Mesendoderm (in vitro differentiated cells): ENCODE measurements around the gene SNX4.
"Not testable (repeated sequence)": the region's sequence is repeated elsewhere in the genome, so short reads cannot be mapped to it uniquely, and the experiment has no call there.

Experiments used
- DNase-seq: peaks from one replicate; pipeline ENCODE4 v3.0.0; 2013
- H2AK5ac ChIP-seq: 2 replicates; pipeline ENCODE4 v1.6.1; 2013; ENCODE audit warnings: low read length, inconsistent platforms
- H2BK120ac ChIP-seq: 2 replicates; pipeline ENCODE4 v1.6.1; 2013; ENCODE audit warnings: low read depth, mild to moderate bottlenecking, low read length, moderate library complexity, mixed read lengths
- H2BK15ac ChIP-seq: replicated peaks from 2 replicates; pipeline ENCODE4 v1.6.1; 2013; ENCODE audit warnings: low read depth, mild to moderate bottlenecking, moderate library complexity
- H2BK5ac ChIP-seq: 2 replicates; pipeline ENCODE4 v1.6.1; 2013; ENCODE audit warnings: low read length, inconsistent platforms
- H3K18ac ChIP-seq: 2 replicates; pipeline ENCODE4 v1.6.1; 2013; ENCODE audit warnings: mild to moderate bottlenecking, low read length, mixed read lengths
- H3K23ac ChIP-seq: one replicate; pipeline ENCODE4 v1.6.1; 2013; ENCODE audit warnings: low read length
- H3K27ac ChIP-seq: 2 replicates; pipeline ENCODE4 v1.5.1; 2013; ENCODE audit warnings: low read depth, mild to moderate bottlenecking, inconsistent platforms, low read length, moderate library complexity
- H3K27me3 ChIP-seq: 2 replicates; pipeline ENCODE4 v1.6.1; 2013; ENCODE audit warnings: low read length, control low read depth, mild to moderate bottlenecking, inconsistent platforms; ENCODE audit not compliant: insufficient read depth, poor library complexity
- H3K36me3 ChIP-seq: 2 replicates; pipeline ENCODE4 v1.6.1; 2013; ENCODE audit warnings: low read length, inconsistent platforms; ENCODE audit not compliant: control insufficient read depth, insufficient read depth
- H3K4ac ChIP-seq: one replicate; pipeline ENCODE4 v1.6.1; 2013; ENCODE audit warnings: low read depth, mild to moderate bottlenecking, low read length, moderate library complexity
- H3K4me1 ChIP-seq: 2 replicates; pipeline ENCODE4 v1.6.1; 2013; ENCODE audit warnings: low read depth, low read length, inconsistent platforms; ENCODE audit not compliant: control insufficient read depth
- H3K4me2 ChIP-seq: 2 replicates; pipeline ENCODE4 v1.6.1; 2013; ENCODE audit warnings: low read length
- H3K4me3 ChIP-seq: 2 replicates; pipeline ENCODE4 v1.5.1; 2013; ENCODE audit warnings: mild to moderate bottlenecking, low read length
- H3K56ac ChIP-seq: one replicate; pipeline ENCODE4 v1.6.1; 2013; ENCODE audit warnings: low read length
- H3K79me1 ChIP-seq: 2 replicates; pipeline ENCODE4 v1.6.1; 2013; ENCODE audit warnings: low read length, inconsistent platforms
- H3K79me2 ChIP-seq: 2 replicates; pipeline ENCODE4 v1.6.1; 2013; ENCODE audit warnings: mild to moderate bottlenecking, low read length; ENCODE audit not compliant: control insufficient read depth, insufficient read depth
- H3K9ac ChIP-seq: 2 replicates; pipeline ENCODE4 v1.6.1; 2013; ENCODE audit warnings: low read length, inconsistent platforms
- H4K5ac ChIP-seq: one replicate; pipeline ENCODE4 v1.6.1; 2013; ENCODE audit warnings: low read length
- H4K8ac ChIP-seq: one replicate; pipeline ENCODE4 v1.6.1; 2013; ENCODE audit warnings: low read depth, mild to moderate bottlenecking, control low read depth, low read length, moderate library complexity
- WGBS: extraction: QIAGEN DNeasy Blood & Tissue Kit; methylation state at CpG from one replicate; pipeline ENCODE4 v1.1.7; 2013; ENCODE audit warnings: low lambda C conversion rate, missing lambda C conversion rate; ENCODE audit not compliant: insufficient coverage; ENCODE audit errors: extremely low coverage; 5-methylcytosine and 5-hydroxymethylcytosine counted together

The SNX4 gene

DNA sequence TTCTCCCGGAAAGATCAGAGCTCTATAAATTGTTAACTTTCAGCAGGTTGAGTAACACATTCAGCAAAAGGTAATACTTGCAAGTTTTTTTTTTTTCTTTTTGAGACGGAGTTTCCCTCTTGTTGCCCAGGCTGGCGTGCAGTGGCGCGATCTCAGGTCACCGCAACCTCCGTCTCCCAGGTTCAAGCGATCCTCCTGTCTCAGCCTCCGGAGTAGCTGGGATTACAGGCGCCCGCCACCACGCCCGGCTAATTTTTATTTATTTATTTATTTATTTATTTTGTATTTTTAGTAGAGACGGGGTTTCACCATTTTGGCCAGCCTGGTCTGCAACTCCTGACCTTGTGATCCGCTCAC, 539 bp upstream of the SNX4 start:
- H3K4me2 ChIP-seq, result peak overlapping the region; percentile 85
- not testable (repeated sequence) for H2BK15ac ChIP-seq
- WGBS, result no CpG with 5 or more reads among the region's 15 CpGs

DNA sequence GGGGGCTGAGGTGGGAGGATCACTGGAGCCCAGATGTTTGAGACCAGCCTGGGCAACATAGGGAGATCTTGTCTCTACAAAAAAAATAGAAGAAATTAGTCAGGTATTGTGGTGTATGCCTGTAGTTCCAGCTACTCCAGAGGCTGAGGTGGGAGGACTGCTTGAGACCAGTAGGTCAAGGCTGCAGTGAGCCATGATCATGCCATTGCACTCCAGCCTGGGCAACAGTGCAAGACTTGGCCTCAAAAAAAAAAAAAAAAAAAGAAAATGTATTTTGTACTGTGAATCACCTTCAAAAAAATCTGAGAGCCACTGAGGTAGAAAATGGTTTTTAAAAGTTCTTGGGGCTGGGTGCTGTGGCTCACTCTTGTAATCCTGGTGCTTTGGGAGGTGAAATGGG, 4.6 kb downstream of the SNX4 start:
- no peak overlapping the region for H3K56ac ChIP-seq
- H3K4me3 ChIP-seq, result no peak overlapping the region
- no peak overlapping the region for H2AK5ac ChIP-seq
- DNase-seq, result no peak
- no peak overlapping the region for H3K18ac ChIP-seq
- H4K8ac ChIP-seq, result no peak overlapping the region
- peaks cover 10% of the 10 kb centered on the region for H3K79me2 ChIP-seq
- H3K4me1 ChIP-seq, result no peaks in the 10 kb centered on the region
- H3K27me3 ChIP-seq, result no peaks in the 10 kb centered on the region
- H3K4ac ChIP-seq, result no peak overlapping the region
- H2BK120ac ChIP-seq, result no peak overlapping the region
- no peak overlapping the region for H3K4me2 ChIP-seq
- H4K5ac ChIP-seq, result no peak overlapping the region
- H3K9ac ChIP-seq, result no peak overlapping the region
- no peak overlapping the region for H3K27ac ChIP-seq
- no peak overlapping the region for H2BK5ac ChIP-seq
- H3K23ac ChIP-seq, result no peak overlapping the region
- H3K36me3 ChIP-seq, result no peaks in the 10 kb centered on the region
- H3K79me1 ChIP-seq, result peaks cover 4% of the 10 kb centered on the region
- H2BK15ac ChIP-seq, result no peak overlapping the region

More for the DNA sequence above, 539 bp upstream of the SNX4 start:
- not testable (repeated sequence) for H3K4ac ChIP-seq, H4K8ac ChIP-seq, H3K79me1 ChIP-seq, H2BK120ac ChIP-seq, H3K79me2 ChIP-seq, H3K18ac ChIP-seq, H3K36me3 ChIP-seq, H3K27ac ChIP-seq, H2BK5ac ChIP-seq, H2AK5ac ChIP-seq, H3K27me3 ChIP-seq, H3K23ac ChIP-seq, H3K4me3 ChIP-seq, DNase-seq, H3K4me1 ChIP-seq, H4K5ac ChIP-seq
- Histone ChIP-seq H3K56ac (peak overlapping the region; percentile 88), H3K9ac (peak overlapping the region; percentile 86)

- no peak overlapping the region for H3K4me3 ChIP-seq
- H3K23ac ChIP-seq, result no peak overlapping the region
- no peak overlapping the region for H2BK120ac ChIP-seq
- no peaks in the 10 kb centered on the region for H3K4me1 ChIP-seq
- no CpG with 5 or more reads among the region's 6 CpGs for WGBS
- H3K56ac ChIP-seq, result no peak overlapping the region
- DNase-seq, result no peak
- no peak overlapping the region for H3K4me2 ChIP-seq
- H3K36me3 ChIP-seq, result no peaks in the 10 kb centered on the region
- no peaks in the 10 kb centered on the region for H3K27me3 ChIP-seq
- no peak overlapping the region for H2BK15ac ChIP-seq
- no peak overlapping the region for H2AK5ac ChIP-seq
- H3K9ac ChIP-seq, result no peak overlapping the region
- no peak overlapping the region for H4K8ac ChIP-seq
- no peak overlapping the region for H3K4ac ChIP-seq
- peaks cover 5% of the 10 kb centered on the region for H3K79me2 ChIP-seq
- no peak overlapping the region for H2BK5ac ChIP-seq
- H3K27ac ChIP-seq, result no peak overlapping the region
- H3K18ac ChIP-seq, result no peak overlapping the region
- H3K79me1 ChIP-seq, result peaks cover 4% of the 10 kb centered on the region
- H4K5ac ChIP-seq, result no peak overlapping the region
These were observed 6.4 kb downstream of the SNX4 start for GRCh38 chr3:125513490-125514115.

GRCh38 chr3:125512135-125512920, 7.7 kb downstream of the SNX4 start:
- no peak overlapping the region for H3K4me3 ChIP-seq
- no peak overlapping the region for H2BK5ac ChIP-seq
- no peaks in the 10 kb centered on the region for H3K36me3 ChIP-seq

GRCh38 chr3:125511420-125512118, 8.4 kb downstream of the SNX4 start:
- Histone ChIP-seq H3K79me1 (peaks cover 3% of the 10 kb centered on the region), H3K9ac (no peak overlapping the region), H3K4ac (no peak overlapping the region), H3K56ac (no peak overlapping the region), H3K4me1 (no peaks in the 10 kb centered on the region), H3K79me2 (peaks cover 2% of the 10 kb centered on the region), H3K23ac (no peak overlapping the region), H2BK5ac (no peak overlapping the region), H2BK15ac (no peak overlapping the region), H4K8ac (no peak overlapping the region), H2BK120ac (no peak overlapping the region), H3K4me3 (no peak overlapping the region), H3K36me3 (no peaks in the 10 kb centered on the region), H3K4me2 (no peak overlapping the region), H3K27me3 (no peaks in the 10 kb centered on the region), H3K18ac (no peak overlapping the region), H2AK5ac (no peak overlapping the region), H3K27ac (no peak overlapping the region), H4K5ac (no peak overlapping the region)
- DNase-seq, result no peak
- WGBS, result no CpG with 5 or more reads among the region's 1 CpG

More at GRCh38 chr3:125512135-125512920, 7.7 kb downstream of the SNX4 start:
- no peak for DNase-seq
- H3K27me3 ChIP-seq, result no peaks in the 10 kb centered on the region
- H3K56ac ChIP-seq, result no peak overlapping the region
- peaks cover 3% of the 10 kb centered on the region for H3K79me1 ChIP-seq
- H2BK15ac ChIP-seq, result no peak overlapping the region
- H3K4ac ChIP-seq, result no peak overlapping the region
- no peak overlapping the region for H3K23ac ChIP-seq
- no peak overlapping the region for H3K4me2 ChIP-seq
- no peak overlapping the region for H4K8ac ChIP-seq
- no peak overlapping the region for H3K27ac ChIP-seq
- no peaks in the 10 kb centered on the region for H3K4me1 ChIP-seq
- no peak overlapping the region for H2AK5ac ChIP-seq
- H3K79me2 ChIP-seq, result peaks cover 2% of the 10 kb centered on the region
- H4K5ac ChIP-seq, result no peak overlapping the region
- no CpG with 5 or more reads among the region's 4 CpGs for WGBS
- no peak overlapping the region for H3K18ac ChIP-seq
- no peak overlapping the region for H2BK120ac ChIP-seq
- H3K9ac ChIP-seq, result no peak overlapping the region
